HEK293T (cell line): ENCODE results near the gene FAM53B.

ENCODE experiments used
- CTCF ChIA-PET: fragments of 350-600 bp; formaldehyde crosslinking; extraction: SDS; loops from one replicate; lab custom pipeline; 2021; ENCODE audit warnings: antibody characterized with exemption, inconsistent platforms; lab: Yijun Ruan, JAX
- POLR2A ChIA-PET: fragments of 350-600 bp; formaldehyde crosslinking; extraction: SDS; loops from one replicate; lab custom pipeline; 2020; ENCODE audit warnings: antibody characterized with exemption, inconsistent platforms; lab: Yijun Ruan, JAX
- DNase-seq: peaks from one replicate; pipeline ENCODE4 v3.0.0; 2012; ENCODE audit warnings: mixed read lengths; ENCODE audit errors: extremely low spot score
- ARNT ChIP-seq: fragments of 450-650 bp; IDR thresholded peaks from 2 replicates; pipeline ENCODE4 v1.6.1; 2017; ENCODE audit warnings: mild to moderate bottlenecking
- BHLHE40 ChIP-seq: fragments of 450-650 bp; IDR thresholded peaks from 2 replicates; pipeline ENCODE4 v1.6.1; 2016; ENCODE audit warnings: mild to moderate bottlenecking, moderate library complexity, borderline replicate concordance
- CTBP1 ChIP-seq: fragments of 450-650 bp; IDR thresholded peaks from 2 replicates; pipeline ENCODE4 v1.6.1; 2016; ENCODE audit warnings: borderline replicate concordance
- ELF4 ChIP-seq: fragments of 450-650 bp; IDR thresholded peaks from 2 replicates; pipeline ENCODE4 v1.6.1; 2017; ENCODE audit warnings: antibody characterized with exemption
- FOXA1 ChIP-seq: fragments of 450-650 bp; IDR thresholded peaks from 2 replicates; pipeline ENCODE4 v1.6.1; 2016; ENCODE audit warnings: mild to moderate bottlenecking
- FOXK2 ChIP-seq: fragments of 450-650 bp; IDR thresholded peaks from 2 replicates; pipeline ENCODE4 v1.6.1; 2016; ENCODE audit warnings: mild to moderate bottlenecking
- FOXM1 ChIP-seq: fragments of 450-650 bp; IDR thresholded peaks from 2 replicates; pipeline ENCODE4 v1.6.1; 2017; ENCODE audit warnings: mild to moderate bottlenecking, borderline replicate concordance
- HDGF ChIP-seq: fragments of 450-650 bp; IDR thresholded peaks from 2 replicates; pipeline ENCODE4 v1.6.1; 2017; ENCODE audit warnings: antibody characterized with exemption, borderline replicate concordance
- L3MBTL2 ChIP-seq: fragments of 450-650 bp; conservative IDR thresholded peaks from 2 replicates; pipeline ENCODE4 v1.6.1; 2016; ENCODE audit warnings: mild to moderate bottlenecking
- LEF1 ChIP-seq: fragments of 450-650 bp; IDR thresholded peaks from 2 replicates; pipeline ENCODE4 v1.6.1; 2017; ENCODE audit warnings: mild to moderate bottlenecking, borderline replicate concordance
- NFRKB ChIP-seq: fragments of 450-650 bp; IDR thresholded peaks from 2 replicates; pipeline ENCODE4 v1.6.1; 2016; ENCODE audit warnings: mild to moderate bottlenecking, moderate library complexity
- SP1 ChIP-seq: fragments of 450-650 bp; IDR thresholded peaks from 2 replicates; pipeline ENCODE4 v1.6.1; 2017
- SUZ12 ChIP-seq: fragments of 450-650 bp; IDR thresholded peaks from 2 replicates; pipeline ENCODE4 v1.6.1; 2016; ENCODE audit warnings: mild to moderate bottlenecking
- TARDBP ChIP-seq: fragments of 450-650 bp; IDR thresholded peaks from 2 replicates; pipeline ENCODE4 v1.6.1; 2016
- ZNF384 ChIP-seq: fragments of 450-650 bp; IDR thresholded peaks from 2 replicates; pipeline ENCODE4 v1.6.1; 2016
- TF ChIP-seq, protein P1 (sequence below): fragments of 450-650 bp; IDR thresholded peaks from 2 replicates; pipeline ENCODE4 v1.6.1; 2016

Gene FAM53B

DNA sequence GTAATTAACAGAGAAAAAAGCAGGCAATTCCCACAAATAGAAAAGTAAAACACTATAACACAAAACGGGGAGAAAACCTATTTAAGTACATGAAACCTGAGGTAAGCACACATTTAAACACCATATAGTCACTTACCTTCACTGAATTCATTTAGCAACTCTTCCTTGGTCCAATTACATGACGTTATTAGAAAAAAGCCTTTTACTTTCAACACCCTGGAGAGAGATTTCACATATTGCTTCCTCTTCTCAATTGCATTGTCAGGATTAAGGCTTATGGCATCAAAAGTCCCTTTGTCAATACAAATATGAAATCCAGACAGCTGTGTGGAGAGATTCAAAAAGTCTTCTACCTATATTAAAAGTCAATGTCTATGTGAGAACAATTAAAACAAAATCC, 21.1 kb upstream of the FAM53B start:
- DNase-seq: no peak
- TF ChIP-seq HDGF (no peak), NFRKB (no peak), SP1 (no peak), L3MBTL2 (no peak), CTBP1 (no peak), FOXM1 (no peak), LEF1 (no peak), TARDBP (no peak)
- ChIA-PET POLR2A (no interaction called here), CTCF (interaction anchor here (0.6 kb wide), 2 partner anchors 218 to 375 kb away, joined by 4 to 5 read pairs; no protein-coding TSS in a partner anchor)

DNA sequence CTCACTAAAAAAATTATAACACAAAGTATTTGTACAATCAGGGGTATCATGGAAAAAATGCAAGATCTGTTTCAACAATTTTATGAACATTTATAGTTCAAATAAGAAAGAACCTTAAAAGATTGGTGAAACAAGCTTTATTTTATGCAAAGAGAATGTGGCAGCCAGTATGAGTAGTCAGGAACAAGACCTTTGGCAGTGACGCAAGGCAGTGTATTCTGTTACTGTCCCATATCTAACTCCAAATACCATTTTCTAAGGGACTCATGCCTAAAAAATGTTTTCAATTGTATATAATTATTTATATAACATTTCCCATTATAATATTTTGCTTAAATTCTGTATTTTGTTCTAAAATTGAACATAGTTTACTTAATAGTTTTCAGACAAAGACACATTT, 19.1 kb upstream of the FAM53B start:
- POLR2A ChIA-PET: no interaction called here

GRCh38 chr10:124762281-124762680, 18.1 kb upstream of the FAM53B start:
- DNase-seq: no peak
- ChIA-PET POLR2A (no interaction called here), CTCF (interaction anchor here (0.6 kb wide), 1 partner anchor 9 kb away, joined by 6 read pairs; no protein-coding TSS in a partner anchor)
- TF ChIP-seq SP1 (no peak), BHLHE40 (no peak), SUZ12 (no peak), ARNT (no peak), TARDBP (no peak), LEF1 (no peak), ELF4 (no peak), FOXK2 (no peak), HDGF (no peak), L3MBTL2 (no peak)

More for the DNA sequence above, 19.1 kb upstream of the FAM53B start:
- TF ChIP-seq NFRKB (no peak), ELF4 (no peak), L3MBTL2 (no peak), BHLHE40 (no peak), TARDBP (no peak), FOXK2 (no peak), CTBP1 (no peak), FOXM1 (no peak), LEF1 (no peak), ARNT (no peak), ZNF384 (no peak), FOXA1 (no peak), SP1 (no peak), HDGF (no peak), SUZ12 (no peak)
- TF ChIP-seq, protein P1, sequence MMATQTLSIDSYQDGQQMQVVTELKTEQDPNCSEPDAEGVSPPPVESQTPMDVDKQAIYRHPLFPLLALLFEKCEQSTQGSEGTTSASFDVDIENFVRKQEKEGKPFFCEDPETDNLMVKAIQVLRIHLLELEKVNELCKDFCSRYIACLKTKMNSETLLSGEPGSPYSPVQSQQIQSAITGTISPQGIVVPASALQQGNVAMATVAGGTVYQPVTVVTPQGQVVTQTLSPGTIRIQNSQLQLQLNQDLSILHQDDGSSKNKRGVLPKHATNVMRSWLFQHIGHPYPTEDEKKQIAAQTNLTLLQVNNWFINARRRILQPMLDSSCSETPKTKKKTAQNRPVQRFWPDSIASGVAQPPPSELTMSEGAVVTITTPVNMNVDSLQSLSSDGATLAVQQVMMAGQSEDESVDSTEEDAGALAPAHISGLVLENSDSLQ: no peak
- DNase-seq: no peak
- CTCF ChIA-PET: interaction anchor here (0.7 kb wide), 1 partner anchor 1017 kb away, joined by 3 read pairs; no protein-coding TSS in a partner anchor

DNA sequence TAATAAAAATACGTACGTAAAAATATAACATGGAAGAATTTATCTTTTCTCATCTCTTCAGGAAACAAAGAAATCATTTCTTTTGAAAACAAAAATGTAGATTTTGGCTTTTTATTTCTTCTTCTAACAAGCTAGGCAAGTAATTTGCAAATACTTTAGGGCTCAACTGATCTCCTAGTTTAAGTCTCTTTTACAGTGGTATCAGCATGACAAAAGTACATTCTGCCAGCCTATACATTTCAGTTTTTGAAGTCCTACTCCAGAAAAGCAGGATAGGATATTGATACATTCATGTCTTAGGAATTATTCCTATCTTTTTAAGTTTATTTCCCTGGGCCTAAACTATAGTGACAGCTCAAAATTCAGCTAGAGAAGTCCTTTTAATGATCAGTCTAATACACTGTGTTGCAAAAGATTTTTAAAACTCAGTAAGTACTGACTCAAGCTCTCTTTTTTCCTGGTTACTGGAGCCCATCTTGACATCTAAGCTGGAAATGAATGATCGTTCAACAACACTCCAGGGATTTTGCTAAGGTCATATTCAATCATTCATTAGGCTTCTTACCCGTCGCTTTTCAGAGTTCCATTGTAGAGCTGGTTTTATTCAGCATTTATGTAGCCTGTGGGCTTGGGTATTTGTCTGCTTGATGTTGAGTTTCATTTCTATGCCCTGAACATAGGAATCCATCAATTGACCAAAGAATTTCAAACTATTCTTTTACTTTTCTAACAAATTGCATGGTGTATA, 12.2 kb upstream of the FAM53B start:
- ChIA-PET POLR2A (interaction anchor here (1.4 kb wide), 1 partner anchor 36 kb away, joined by 7 read pairs; the partner anchor contains the start of gene EEF1AKMT2), CTCF (no interaction called here)
- TF ChIP-seq FOXA1: no peak
- TF ChIP-seq BHLHE40: no peak
- no peak for TF ChIP-seq FOXK2
- no peak for TF ChIP-seq SP1
- TF ChIP-seq FOXM1: no peak
- TF ChIP-seq ZNF384: no peak
- TF ChIP-seq, protein P1: no peak
- no peak for TF ChIP-seq ARNT
- no peak for TF ChIP-seq CTBP1
- no peak for TF ChIP-seq ELF4
- no peak for DNase-seq

- ChIA-PET CTCF (interaction anchor here (1.0 kb wide), 1 partner anchor 14 kb away, joined by 3 read pairs; no protein-coding TSS in a partner anchor), POLR2A (interaction anchor here (1.4 kb wide), 1 partner anchor 36 kb away, joined by 7 read pairs; the partner anchor contains the start of gene EEF1AKMT2)
- DNase-seq: no peak
- TF ChIP-seq FOXA1 (no peak), NFRKB (no peak), ARNT (no peak), ZNF384 (no peak), CTBP1 (no peak), TARDBP (no peak), L3MBTL2 (no peak), FOXM1 (no peak), FOXK2 (no peak)
- TF ChIP-seq, protein P1: no peak
Observed at GRCh38 chr10:124755581-124755980, 11.4 kb upstream of the FAM53B start.

- POLR2A ChIA-PET: no interaction called here
- CTCF ChIA-PET: interaction anchor here (0.8 kb wide), 1 partner anchor 9 kb away, joined by 5 read pairs; no protein-coding TSS in a partner anchor
- DNase-seq: no peak
- no peak for TF ChIP-seq ZNF384
- TF ChIP-seq FOXK2: no peak
- TF ChIP-seq HDGF: no peak
- no peak for TF ChIP-seq LEF1
- TF ChIP-seq, protein P1: no peak
- no peak for TF ChIP-seq TARDBP
- TF ChIP-seq SP1: no peak
- no peak for TF ChIP-seq ARNT
- TF ChIP-seq BHLHE40: no peak
- TF ChIP-seq SUZ12: no peak
Observed at GRCh38 chr10:124754227-124754626, 10.0 kb upstream of the FAM53B start.
